ENCODE measurements around the gene P3H3. TPM values are rescaled to one million over a fixed set of nuclear protein-coding genes. Genes with fewer than 3 reads are reported as not detected.
"Not testable (repeated sequence)": the region's sequence is repeated elsewhere in the genome, so short reads cannot be mapped to it uniquely, and the experiment has no call there.

Gene P3H3
- polyA plus RNA-seq, 6 donors from 2014 or later = not detected

- peaks cover 36 to 56% (median 52%) of the 10 kb centered on the region in 3 donors for H3K4me1 Mint-ChIP-seq
- H3K36me3 Mint-ChIP-seq = no peaks in the 10 kb centered on the region
- H3K27ac Mint-ChIP-seq = peak overlapping the region in 2 of 6 donors; percentile 41 to 89
- no peak for ATAC-seq (ENCODE audit: low read depth in 2 of 2)
- peak overlapping the region; percentile 90 to 95 (median 94) for H3K4me3 Mint-ChIP-seq
- DNase-seq = no peak
- H3K27me3 Mint-ChIP-seq = no peaks in the 10 kb centered on the region
- H3K9me3 Mint-ChIP-seq = no peaks in the 10 kb centered on the region
Observed at GRCh38 chr12:6871052-6871957, 43.1 kb downstream of the P3H3 start.

- H3K4me3 Mint-ChIP-seq = peak overlapping the region; percentile 90 to 95 (median 94)
- H3K27ac Mint-ChIP-seq = peak overlapping the region; percentile 81 to 94 (median 89)
- H3K9me3 Mint-ChIP-seq = no peaks in the 10 kb centered on the region
- peak; percentile 84 for DNase-seq
- peaks cover 36 to 52% (median 48%) of the 10 kb centered on the region in 3 donors for H3K4me1 Mint-ChIP-seq
- ATAC-seq (ENCODE audit: low read depth in 2 of 2) = peak; percentile 31 to 41
- no peaks in the 10 kb centered on the region for H3K36me3 Mint-ChIP-seq
- H3K27me3 Mint-ChIP-seq = no peaks in the 10 kb centered on the region
Observed at GRCh38 chr12:6872073-6873048, 44.2 kb downstream of the P3H3 start.

- DNase-seq (peak; percentile 99), ATAC-seq (ENCODE audit: low read depth in 2 of 2) (peak; percentile 85 to 87)
- no peaks in the 10 kb centered on the region for H3K36me3 Mint-ChIP-seq
- H3K27ac Mint-ChIP-seq = peak within 1 kb of the TSS; percentile 81 to 94 (median 92)
- no peaks in the 10 kb centered on the region for H3K27me3 Mint-ChIP-seq
- no peaks in the 10 kb centered on the region for H3K9me3 Mint-ChIP-seq
- peak within 1 kb of the TSS; percentile 90 to 95 (median 94) for H3K4me3 Mint-ChIP-seq
- peaks cover 32 to 48% (median 44%) of the 10 kb centered on the region in 3 donors for H3K4me1 Mint-ChIP-seq
Observed at GRCh38 chr12:6873094-6874014, 45.1 kb downstream of the P3H3 start, which contains the start of gene SPSB2. Gene SPSB2, minus strand, starts transcription at chr12:6873303. Its CDS starts 402 bp downstream, at chr12:6872901.

GRCh38 chr12:6874015-6874368 lies 45.8 kb downstream of the P3H3 start:
- not testable (repeated sequence) for H3K27me3 Mint-ChIP-seq; H3K9me3 Mint-ChIP-seq; ATAC-seq (ENCODE audit: low read depth in 2 of 2); DNase-seq; H3K36me3 Mint-ChIP-seq
- peak overlapping the region; percentile 90 to 95 (median 94) for H3K4me3 Mint-ChIP-seq
- H3K4me1 Mint-ChIP-seq = peaks cover 26 to 41% (median 38%) of the 10 kb centered on the region in 3 donors
- peak overlapping the region in 5 of 6 donors; percentile 54 to 94 (median 81) for H3K27ac Mint-ChIP-seq

- not testable (repeated sequence) for H3K9me3 Mint-ChIP-seq; ATAC-seq (ENCODE audit: low read depth in 2 of 2); H3K4me3 Mint-ChIP-seq; H3K27ac Mint-ChIP-seq; H3K27me3 Mint-ChIP-seq; DNase-seq; H3K4me1 Mint-ChIP-seq; H3K36me3 Mint-ChIP-seq
Observed at GRCh38 chr12:6879824-6880223, 51.6 kb downstream of the P3H3 start.

- H3K4me3 Mint-ChIP-seq = no peak overlapping the region
- H3K27ac Mint-ChIP-seq = no peak overlapping the region
- no peaks in the 10 kb centered on the region for H3K27me3 Mint-ChIP-seq
- DNase-seq (no peak), ATAC-seq (ENCODE audit: low read depth in 2 of 2) (no peak)
- H3K4me1 Mint-ChIP-seq = no peaks in the 10 kb centered on the region
- no peaks in the 10 kb centered on the region for H3K36me3 Mint-ChIP-seq
- H3K9me3 Mint-ChIP-seq = no peaks in the 10 kb centered on the region
Observed at GRCh38 chr12:6883252-6883651, 55.0 kb downstream of the P3H3 start.

GRCh38 chr12:6883683-6884082 lies 55.5 kb downstream of the P3H3 start:
- no peaks in the 10 kb centered on the region for H3K27me3 Mint-ChIP-seq
- H3K27ac Mint-ChIP-seq = no peak overlapping the region
- DNase-seq (no peak), ATAC-seq (ENCODE audit: low read depth in 2 of 2) (no peak)
- H3K36me3 Mint-ChIP-seq = no peaks in the 10 kb centered on the region
- no peaks in the 10 kb centered on the region for H3K9me3 Mint-ChIP-seq
- H3K4me3 Mint-ChIP-seq = peak overlapping the region in 1 of 8 donors; percentile 64
- no peaks in the 10 kb centered on the region for H3K4me1 Mint-ChIP-seq

- no peak overlapping the region for H3K27ac Mint-ChIP-seq
Observed at GRCh38 chr12:6884539-6884938, 56.3 kb downstream of the P3H3 start.

GRCh38 chr12:6886206-6886999 lies 58.2 kb downstream of the P3H3 start:
- not testable (repeated sequence) for DNase-seq; ATAC-seq (ENCODE audit: low read depth in 2 of 2); H3K27ac Mint-ChIP-seq; H3K4me3 Mint-ChIP-seq; H3K36me3 Mint-ChIP-seq; H3K9me3 Mint-ChIP-seq; H3K27me3 Mint-ChIP-seq
- H3K4me1 Mint-ChIP-seq = peaks cover 6 to 11% (median 7%) of the 10 kb centered on the region in 3 donors

More at GRCh38 chr12:6884539-6884938, 56.3 kb downstream of the P3H3 start:
- Mint-ChIP-seq H3K4me3 (no peak overlapping the region), H3K4me1 (no peaks in the 10 kb centered on the region), H3K27me3 (no peaks in the 10 kb centered on the region), H3K9me3 (no peaks in the 10 kb centered on the region), H3K36me3 (no peaks in the 10 kb centered on the region)
- ATAC-seq (ENCODE audit: low read depth in 2 of 2) = no peak
- DNase-seq = no peak

- Mint-ChIP-seq H3K4me3 (no peak overlapping the region), H3K27ac (no peak overlapping the region), H3K9me3 (no peaks in the 10 kb centered on the region), H3K4me1 (peaks cover 10 to 15% (median 15%) of the 10 kb centered on the region in 3 donors), H3K36me3 (no peaks in the 10 kb centered on the region), H3K27me3 (no peaks in the 10 kb centered on the region)
- no peak for DNase-seq
- no peak for ATAC-seq (ENCODE audit: low read depth in 2 of 2)
Observed at GRCh38 chr12:6887460-6887859, 59.3 kb downstream of the P3H3 start.

- Mint-ChIP-seq H3K4me1 (peaks cover 10 to 15% (median 15%) of the 10 kb centered on the region in 3 donors), H3K4me3 (peak overlapping the region in 1 of 8 donors; percentile 37)
Observed at GRCh38 chr12:6888360-6888759, 60.2 kb downstream of the P3H3 start.

GRCh38 chr12:6888794-6889193 lies 60.6 kb downstream of the P3H3 start:
- peak overlapping the region in 2 of 8 donors; percentile 37 to 42 for H3K4me3 Mint-ChIP-seq
- H3K36me3 Mint-ChIP-seq; H3K9me3 Mint-ChIP-seq; H3K27ac Mint-ChIP-seq; ATAC-seq (ENCODE audit: low read depth in 2 of 2); H3K27me3 Mint-ChIP-seq; DNase-seq: not testable (repeated sequence)
- H3K4me1 Mint-ChIP-seq = peaks cover 10 to 15% (median 15%) of the 10 kb centered on the region in 3 donors

More at GRCh38 chr12:6888360-6888759, 60.2 kb downstream of the P3H3 start:
- ATAC-seq (ENCODE audit: low read depth in 2 of 2) (no peak), DNase-seq (no peak)
- Mint-ChIP-seq H3K27me3 (no peaks in the 10 kb centered on the region), H3K9me3 (no peaks in the 10 kb centered on the region), H3K27ac (peak overlapping the region in 1 of 6 donors; percentile 39), H3K36me3 (no peaks in the 10 kb centered on the region)

Data from naive B cell (primary cell).